ENCODE data around the gene ACTG1.

ACTG1 gene

GRCh38 chr17:81512562-81513371 lies at the start of gene ACTG1:
TSS of gene ACTG1 (minus strand) at chr17:81512799. CDS start at chr17:81512354, 445 bp downstream.
- peak; percentile 85 for DNase-seq

GRCh38 chr17:81561494-81561885 lies 48.9 kb upstream of the ACTG1 start:
- DNase-seq: no peak

GRCh38 chr17:81558941-81559806 lies 46.6 kb upstream of the ACTG1 start:
- no peak for DNase-seq

GRCh38 chr17:81558115-81558468 lies 45.5 kb upstream of the ACTG1 start:
- DNase-seq: no peak

GRCh38 chr17:81557276-81558114 lies 44.9 kb upstream of the ACTG1 start:
- no peak for DNase-seq

GRCh38 chr17:81556863-81557262 lies 44.3 kb upstream of the ACTG1 start:
- no peak for DNase-seq

- DNase-seq: no peak
Observed at GRCh38 chr17:81556175-81556691, 43.6 kb upstream of the ACTG1 start.

GRCh38 chr17:81553616-81554181 lies 41.1 kb upstream of the ACTG1 start:
- no peak for DNase-seq

GRCh38 chr17:81553018-81553615 lies 40.5 kb upstream of the ACTG1 start:
- DNase-seq: peak; percentile 77

GRCh38 chr17:81552244-81553017 lies 39.8 kb upstream of the ACTG1 start, which contains the start of gene FAAP100:
TSS of gene FAAP100 (minus strand) at chr17:81552353. CDS start at chr17:81552330, 23 bp downstream.
- no peak for DNase-seq

GRCh38 chr17:81551458-81552243 lies 39.1 kb upstream of the ACTG1 start:
- DNase-seq: no peak

GRCh38 chr17:81550830-81551457 lies 38.3 kb upstream of the ACTG1 start:
- DNase-seq: no peak

- no peak for DNase-seq
Observed at GRCh38 chr17:81550285-81550684, 37.7 kb upstream of the ACTG1 start.

GRCh38 chr17:81549826-81550225 lies 37.2 kb upstream of the ACTG1 start:
- no peak for DNase-seq

GRCh38 chr17:81549031-81549557 lies 36.5 kb upstream of the ACTG1 start:
- DNase-seq: no peak

- DNase-seq: no peak
Observed at GRCh38 chr17:81547614-81547982, 35.0 kb upstream of the ACTG1 start.

- DNase-seq: no peak
Observed at GRCh38 chr17:81546906-81547613, 34.5 kb upstream of the ACTG1 start.

GRCh38 chr17:81545160-81545949 lies 32.8 kb upstream of the ACTG1 start:
- no peak for DNase-seq

Data from NCI-H2081 treated with DMSO at 0.1 percent for 48 hours (cell line).